Liver (tissue), 9 donors: Measurements from ENCODE around the gene RAD51B. TPM values are rescaled to one million over a fixed set of nuclear protein-coding genes. Genes with fewer than 3 reads are reported as not detected.
A peak's percentile ranks its signal among the peaks of the same experiment; 100 is the strongest.

ENCODE experiments used
- DNase-seq: peaks from one replicate; pipeline ENCODE4 v3.0.0-alpha.2; 2017; ENCODE audit warnings: low spot score
- H3K27ac ChIP-seq, 2 donors: one replicate each; pipeline ENCODE4 v1.7.0; 2013; ENCODE audit warnings: inconsistent platforms in 2 of 2, low read length in 2 of 2, control low read depth in 1 of 2, low read depth in 1 of 2, mild to moderate bottlenecking in 1 of 2
- H3K27me3 ChIP-seq, 4 donors: one replicate each; pipeline versions ENCODE4 v1.6.1 to v1.7.0; 2013; ENCODE audit warnings: low read length in 3 of 4, inconsistent platforms in 1 of 4, mild to moderate bottlenecking in 1 of 4, moderate library complexity in 1 of 4; ENCODE audit not compliant: control insufficient read depth in 4 of 4, insufficient read depth in 4 of 4
- H3K36me3 ChIP-seq, 4 donors: one replicate each; pipeline versions ENCODE4 v1.6.1 to v1.7.0; 2013; ENCODE audit warnings: low read length in 3 of 4, mild to moderate bottlenecking in 3 of 4, low read depth in 1 of 4, moderate library complexity in 1 of 4; ENCODE audit not compliant: control insufficient read depth in 4 of 4, insufficient read depth in 3 of 4
- H3K4me1 ChIP-seq, 4 donors: one replicate each; pipeline versions ENCODE4 v1.6.1 to v1.7.0; 2013; ENCODE audit warnings: low read length in 3 of 4, mild to moderate bottlenecking in 3 of 4, moderate library complexity in 1 of 4; ENCODE audit not compliant: control insufficient read depth in 4 of 4, insufficient read depth in 4 of 4
- H3K4me3 ChIP-seq, 3 donors: one replicate each; pipeline versions ENCODE4 v1.6.1 to v1.7.0; 2013; ENCODE audit warnings: low read length in 3 of 3, control low read depth in 1 of 3, low read depth in 1 of 3, mild to moderate bottlenecking in 1 of 3
- H3K9ac ChIP-seq, 2 donors: one replicate each; pipeline ENCODE4 v1.7.0; 2013; ENCODE audit warnings: low read length in 2 of 2, mild to moderate bottlenecking in 2 of 2, moderate library complexity in 2 of 2, control low read depth in 1 of 2, low read depth in 1 of 2
- H3K9me3 ChIP-seq, 4 donors: one replicate each; pipeline versions ENCODE4 v1.6.1 to v1.7.0; 2013; ENCODE audit warnings: low read length in 3 of 4; ENCODE audit not compliant: control insufficient read depth in 4 of 4
- ATF3 ChIP-seq: IDR thresholded peaks from 2 replicates; pipeline ENCODE4 v1.6.1; 2016; ENCODE audit warnings: antibody characterized with exemption
- CTCF ChIP-seq: fragments of 150-350 bp; IDR thresholded peaks from 2 replicates; pipeline ENCODE4 v1.5.1; 2017; ENCODE audit warnings: improper control_type of control experiment, low read depth, low read length; ENCODE audit not compliant: missing input control
- EGR1 ChIP-seq, 2 donors: IDR thresholded peaks; 2 replicates each; pipeline ENCODE4 v1.6.1; 2016 to 2018; ENCODE audit warnings: antibody characterized with exemption in 2 of 2, low read depth in 2 of 2
- FOXA1 ChIP-seq: IDR thresholded peaks from 2 replicates; pipeline ENCODE4 v1.6.1; 2016; ENCODE audit warnings: antibody characterized with exemption
- FOXA2 ChIP-seq: IDR thresholded peaks from 2 replicates; pipeline ENCODE4 v1.6.1; 2016; ENCODE audit warnings: antibody characterized with exemption
- GABPA ChIP-seq, 2 donors: IDR thresholded peaks in 1 of 2; conservative IDR thresholded peaks in 1 of 2; 2 replicates each; pipeline ENCODE4 v1.6.1; 2016; ENCODE audit warnings: antibody characterized with exemption in 2 of 2, mild to moderate bottlenecking in 1 of 2, moderate library complexity in 1 of 2
- HNF4A ChIP-seq, 2 donors: conservative IDR thresholded peaks; 2 replicates each; pipeline ENCODE4 v1.6.1; 2016; ENCODE audit warnings: antibody characterized with exemption in 2 of 2, mild to moderate bottlenecking in 2 of 2
- HNF4G ChIP-seq: IDR thresholded peaks from 2 replicates; pipeline ENCODE4 v1.6.1; 2016; ENCODE audit warnings: antibody characterized with exemption
- JUND ChIP-seq, 2 donors: IDR thresholded peaks; 2 replicates each; pipeline ENCODE4 v1.6.1; 2016; ENCODE audit warnings: antibody characterized with exemption in 2 of 2
- NR2F2 ChIP-seq: IDR thresholded peaks from 2 replicates; pipeline ENCODE4 v1.6.1; 2016; ENCODE audit warnings: antibody characterized with exemption
- RAD21 ChIP-seq, 2 donors: IDR thresholded peaks; 2 replicates each; pipeline ENCODE4 v1.6.1; 2016; ENCODE audit warnings: antibody characterized with exemption in 2 of 2, mild to moderate bottlenecking in 2 of 2
- REST ChIP-seq: IDR thresholded peaks from 2 replicates; pipeline ENCODE4 v1.6.1; 2016; ENCODE audit warnings: antibody characterized with exemption, mild to moderate bottlenecking
- RXRA ChIP-seq, 2 donors: IDR thresholded peaks; 2 replicates each; pipeline ENCODE4 v1.6.1; 2017 to 2018; ENCODE audit warnings: antibody characterized with exemption in 2 of 2, mild to moderate bottlenecking in 1 of 2
- SP1 ChIP-seq: IDR thresholded peaks from 2 replicates; pipeline ENCODE4 v1.6.1; 2018; ENCODE audit warnings: antibody characterized with exemption, mild to moderate bottlenecking
- TAF1 ChIP-seq: conservative IDR thresholded peaks from 2 replicates; pipeline ENCODE4 v1.6.1; 2016; ENCODE audit warnings: antibody characterized with exemption, mild to moderate bottlenecking
- YY1 ChIP-seq: IDR thresholded peaks from 2 replicates; pipeline ENCODE4 v1.6.1; 2016; ENCODE audit warnings: antibody characterized with exemption, mild to moderate bottlenecking
- ZBTB33 ChIP-seq: IDR thresholded peaks from 2 replicates; pipeline ENCODE4 v1.6.1; 2016; ENCODE audit warnings: antibody characterized with exemption
- polyA plus RNA-seq, 2 donors: library from polyadenylated mRNA; stranded (reverse) in 1 of 2; unstranded in 1 of 2; fragments of 200-250 nt in 1 of 2; fragments of >200 nt in 1 of 2; fragmentation: Nextera tagmentation in 1 of 2; extraction: Ambion mirVana in 1 of 2; gene quantifications; one replicate each; pipeline versions ENCODE4 v1.2.1 to v1.2.3, GENCODE V29; 2013 to 2015
- total RNA-seq, 2 donors: library from RNA; depleted of rRNA; stranded (reverse); fragments of >200 nt; gene quantifications; one replicate each; pipeline ENCODE4 v1.2.3, GENCODE V29; 2014
- TF ChIP-seq, protein P1 (sequence below): IDR thresholded peaks from 2 replicates; pipeline ENCODE4 v1.6.1; 2016; ENCODE audit warnings: antibody characterized with exemption
- donor health status: healthy.
- donor health status: healthy.
- donor health status: healthy.
- donor health status: healthy.
- donor health status: healthy.

RAD51B gene
- total and polyA plus RNA-seq, 4 donors, result 0.81 to 12.9 (median 2.4) TPM

DNA sequence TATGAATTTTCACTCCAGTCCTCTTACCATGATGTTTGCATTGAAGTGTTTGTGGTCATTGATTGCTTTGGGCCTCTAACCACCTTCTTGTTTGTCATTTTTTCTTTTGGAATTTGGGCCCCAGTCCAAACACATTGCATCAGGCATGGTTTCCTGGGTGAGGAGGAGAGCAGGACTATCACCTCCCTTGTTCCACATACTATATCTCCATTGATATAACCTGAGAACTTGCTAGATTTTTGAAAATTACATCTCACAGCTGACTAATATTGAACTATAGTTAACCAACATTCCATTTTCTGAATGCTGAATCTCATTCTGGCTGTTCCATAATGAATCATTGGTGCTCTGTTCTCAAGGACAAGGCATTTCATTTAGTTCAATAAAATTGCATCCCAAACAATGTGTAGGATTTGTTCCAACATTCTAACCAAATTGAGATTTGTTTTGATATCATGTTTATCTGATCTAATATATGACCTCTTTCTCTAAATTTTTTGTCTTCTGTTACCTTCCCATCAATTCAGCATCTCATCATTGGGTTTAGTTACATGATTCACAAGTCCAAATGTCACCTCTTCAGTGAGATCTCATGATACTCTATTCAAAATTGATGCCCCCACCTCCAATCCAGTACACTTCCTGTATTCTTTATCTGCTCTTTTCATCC, 644.3 kb downstream of the RAD51B start:
- no peaks in the 10 kb centered on the region for H3K36me3 ChIP-seq
- H3K27me3 ChIP-seq, result no peaks in the 10 kb centered on the region
- no peak for TF ChIP-seq NR2F2
- no peak for TF ChIP-seq CTCF
- peak; percentile 72 for TF ChIP-seq ATF3
- TF ChIP-seq TAF1, result no peak
- peak; percentile 48 to 52 for TF ChIP-seq RXRA (IDR thresholded peaks at IDR 0.05)
- TF ChIP-seq ZBTB33, result no peak
- TF ChIP-seq HNF4G, result no peak
- TF ChIP-seq REST, result no peak
- no peak for TF ChIP-seq FOXA2
- TF ChIP-seq HNF4A (conservative IDR thresholded peaks at IDR 0.05), result peak; percentile 45
- peak; percentile 35 to 62 for TF ChIP-seq RAD21 (IDR thresholded peaks at IDR 0.05)
- TF ChIP-seq SP1, result peak; percentile 34
- TF ChIP-seq YY1, result peak; percentile 57
- no peak for TF ChIP-seq FOXA1
- TF ChIP-seq, protein P1, sequence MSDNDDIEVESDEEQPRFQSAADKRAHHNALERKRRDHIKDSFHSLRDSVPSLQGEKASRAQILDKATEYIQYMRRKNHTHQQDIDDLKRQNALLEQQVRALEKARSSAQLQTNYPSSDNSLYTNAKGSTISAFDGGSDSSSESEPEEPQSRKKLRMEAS, result peak; percentile 51
- no peak for TF ChIP-seq JUND (IDR thresholded peaks at IDR 0.05)
- no peak for TF ChIP-seq GABPA (IDR thresholded peaks at IDR 0.05 in 1 of 2, conservative IDR thresholded peaks at IDR 0.05 in 1 of 2)
- no peak for TF ChIP-seq EGR1 (IDR thresholded peaks at IDR 0.05; ENCODE audit: low read depth in 2 of 2)
- H3K9me3 ChIP-seq, result no peaks in the 10 kb centered on the region
- DNase-seq, result no peak
- no peak overlapping the region for H3K27ac ChIP-seq
- no peak overlapping the region for H3K4me3 ChIP-seq
- no peak overlapping the region for H3K9ac ChIP-seq
- peaks cover 2 to 24% (median 4%) of the 10 kb centered on the region in 4 donors for H3K4me1 ChIP-seq
